Suprapubic skin (tissue), 4 donors: ENCODE results near the gene TAF4B. TPM values are rescaled to one million over a fixed set of nuclear protein-coding genes. Genes with fewer than 3 reads are reported as not detected.

Source experiments
- DNase-seq, 2 donors: peaks; one replicate each; pipeline ENCODE4 v3.0.0-alpha.2; 2019; ENCODE audit warnings: low spot score in 2 of 2
- H3K27ac ChIP-seq: fragments of 200-600 bp; sonication (generic); one replicate; pipeline ENCODE4 v1.5.1; 2019
- H3K27me3 ChIP-seq: fragments of 200-600 bp; sonication (generic); one replicate; pipeline ENCODE4 v1.5.1; 2019
- H3K36me3 ChIP-seq: fragments of 200-600 bp; sonication (generic); one replicate; pipeline ENCODE4 v1.5.1; 2019
- H3K4me1 ChIP-seq: fragments of 200-600 bp; sonication (generic); one replicate; pipeline ENCODE4 v1.5.1; 2019
- H3K4me3 ChIP-seq: fragments of 200-600 bp; sonication (generic); one replicate; pipeline ENCODE4 v1.5.1; 2019; ENCODE audit warnings: mild to moderate bottlenecking
- H3K9me3 ChIP-seq: fragments of 200-600 bp; sonication (generic); one replicate; pipeline ENCODE4 v1.5.1; 2019
- EP300 ChIP-seq: sonication (generic); formaldehyde crosslinking; IDR thresholded peaks from one replicate; pipeline ENCODE4 v1.6.1; 2017; ENCODE audit warnings: antibody characterized with exemption
- POLR2A ChIP-seq, 2 donors: fragments of 450-650 bp; IDR thresholded peaks; one replicate each; pipeline ENCODE4 v1.6.1; 2017; ENCODE audit warnings: antibody characterized with exemption in 2 of 2, mild to moderate bottlenecking in 2 of 2, moderate library complexity in 2 of 2
- POLR2AphosphoS5 ChIP-seq, 3 donors: sonication (generic); formaldehyde crosslinking; IDR thresholded peaks; one replicate each; pipeline ENCODE4 v1.6.1; 2017; ENCODE audit warnings: antibody characterized with exemption in 3 of 3
- WGBS: methylation state at CpG from one replicate; pipeline ENCODE4 v1.1.5; 2018; 5-methylcytosine and 5-hydroxymethylcytosine counted together
- total RNA-seq, 4 donors: library from RNA; depleted of rRNA; stranded (reverse); fragments of >200 nt; gene quantifications; one replicate each; pipeline ENCODE4 v1.1.0, GENCODE V29; 2016
- TF ChIP-seq, protein P1 (sequence below), 2 donors: fragments of 200-600 bp in 1 of 2; fragments of 450-650 bp in 1 of 2; sonication (generic) in 1 of 2; IDR thresholded peaks; one replicate each; pipeline ENCODE4 v1.5.1; 2016 to 2019; ENCODE audit warnings: antibody characterized with exemption in 2 of 2, mild to moderate bottlenecking in 1 of 2, moderate library complexity in 1 of 2

TAF4B gene
- total RNA-seq, 4 donors from 2014 or later, result 21.9 to 28.4 (median 23.4) TPM

DNA sequence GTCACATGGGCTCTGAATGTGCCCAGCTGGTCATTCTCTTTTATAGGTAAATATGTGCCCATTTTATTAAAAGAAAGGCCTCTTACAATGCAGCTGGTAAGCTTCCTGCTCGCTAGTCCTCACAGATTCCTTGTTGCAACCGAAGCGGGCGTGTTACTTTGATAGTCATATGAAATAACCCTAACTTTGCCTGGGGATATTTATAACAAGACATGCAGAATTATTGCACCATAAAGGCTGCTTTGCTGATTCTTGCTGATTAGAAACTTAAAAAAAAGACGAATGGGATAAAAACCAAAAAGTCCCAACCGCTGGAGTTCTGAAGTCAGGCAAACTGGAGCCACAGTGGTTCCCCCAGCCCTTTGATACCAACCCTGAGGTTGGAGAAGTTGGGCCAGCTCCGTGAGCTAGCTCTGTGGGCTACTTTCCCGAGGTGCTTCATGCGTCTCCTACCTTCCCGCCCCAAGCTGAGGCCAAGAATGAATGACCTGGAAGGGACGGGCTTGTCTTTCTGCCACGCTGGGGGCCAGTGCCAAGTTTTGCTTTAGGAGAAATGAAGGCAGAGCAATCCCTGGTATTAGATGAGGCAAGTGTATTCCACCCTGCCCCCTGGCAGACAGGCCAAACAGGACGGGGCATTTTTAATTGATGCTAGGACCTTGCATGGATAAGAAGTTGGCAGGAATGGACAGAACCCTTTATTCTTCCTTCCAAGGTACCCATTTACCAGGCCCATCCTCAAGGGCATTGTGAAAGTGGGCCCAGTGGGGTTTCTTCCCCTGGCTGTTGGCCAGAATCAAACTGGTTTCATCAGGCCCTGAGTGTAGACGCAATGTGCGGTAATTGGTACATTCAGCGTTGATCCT, 181.7 kb downstream of the TAF4B start:
- peaks cover 24% of the 10 kb centered on the region for H3K4me1 ChIP-seq
- no peaks in the 10 kb centered on the region for H3K36me3 ChIP-seq
- no peak for DNase-seq
- no peaks in the 10 kb centered on the region for H3K9me3 ChIP-seq
- H3K4me3 ChIP-seq, result no peak overlapping the region
- TF ChIP-seq POLR2AphosphoS5 (IDR thresholded peaks at IDR 0.05) (no peak), EP300 (no peak), POLR2A (IDR thresholded peaks at IDR 0.05) (no peak)
- TF ChIP-seq, protein P1, sequence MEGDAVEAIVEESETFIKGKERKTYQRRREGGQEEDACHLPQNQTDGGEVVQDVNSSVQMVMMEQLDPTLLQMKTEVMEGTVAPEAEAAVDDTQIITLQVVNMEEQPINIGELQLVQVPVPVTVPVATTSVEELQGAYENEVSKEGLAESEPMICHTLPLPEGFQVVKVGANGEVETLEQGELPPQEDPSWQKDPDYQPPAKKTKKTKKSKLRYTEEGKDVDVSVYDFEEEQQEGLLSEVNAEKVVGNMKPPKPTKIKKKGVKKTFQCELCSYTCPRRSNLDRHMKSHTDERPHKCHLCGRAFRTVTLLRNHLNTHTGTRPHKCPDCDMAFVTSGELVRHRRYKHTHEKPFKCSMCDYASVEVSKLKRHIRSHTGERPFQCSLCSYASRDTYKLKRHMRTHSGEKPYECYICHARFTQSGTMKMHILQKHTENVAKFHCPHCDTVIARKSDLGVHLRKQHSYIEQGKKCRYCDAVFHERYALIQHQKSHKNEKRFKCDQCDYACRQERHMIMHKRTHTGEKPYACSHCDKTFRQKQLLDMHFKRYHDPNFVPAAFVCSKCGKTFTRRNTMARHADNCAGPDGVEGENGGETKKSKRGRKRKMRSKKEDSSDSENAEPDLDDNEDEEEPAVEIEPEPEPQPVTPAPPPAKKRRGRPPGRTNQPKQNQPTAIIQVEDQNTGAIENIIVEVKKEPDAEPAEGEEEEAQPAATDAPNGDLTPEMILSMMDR (IDR thresholded peaks at IDR 0.05), result no peak
- no peaks in the 10 kb centered on the region for H3K27me3 ChIP-seq
- 74% methylated on average over 16 of the region's 16 CpGs for WGBS
- H3K27ac ChIP-seq, result peak overlapping the region; percentile 30

DNA sequence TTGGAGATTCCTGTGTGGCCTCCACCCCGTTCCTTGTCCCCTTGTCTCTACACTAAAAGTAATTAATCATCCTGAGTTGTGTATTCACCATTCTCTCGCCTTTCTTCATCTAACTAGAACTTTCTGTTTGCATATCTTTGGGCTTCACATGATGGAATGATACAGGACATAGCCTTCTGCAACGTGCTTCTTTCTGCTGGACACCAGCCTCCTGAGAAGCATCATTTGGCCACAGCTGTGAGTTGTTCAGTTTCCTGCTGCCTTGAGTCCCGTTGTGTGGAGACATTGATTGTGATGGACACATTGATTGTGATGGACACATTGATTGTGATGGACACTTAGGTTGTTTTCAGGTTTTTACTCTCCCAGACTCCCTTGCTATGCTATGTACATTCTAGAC, 182.8 kb downstream of the TAF4B start:
- Histone ChIP-seq H3K36me3 (no peaks in the 10 kb centered on the region), H3K4me1 (peaks cover 24% of the 10 kb centered on the region), H3K4me3 (no peak overlapping the region), H3K9me3 (no peaks in the 10 kb centered on the region), H3K27ac (no peak overlapping the region), H3K27me3 (no peaks in the 10 kb centered on the region)
- no peak for TF ChIP-seq POLR2AphosphoS5 (IDR thresholded peaks at IDR 0.05)
- TF ChIP-seq EP300, result no peak
- TF ChIP-seq, protein P1 (IDR thresholded peaks at IDR 0.05), result no peak
- no peak for TF ChIP-seq POLR2A (IDR thresholded peaks at IDR 0.05)
- WGBS, result 87% methylated on average over 4 of the region's 4 CpGs
- no peak for DNase-seq

DNA sequence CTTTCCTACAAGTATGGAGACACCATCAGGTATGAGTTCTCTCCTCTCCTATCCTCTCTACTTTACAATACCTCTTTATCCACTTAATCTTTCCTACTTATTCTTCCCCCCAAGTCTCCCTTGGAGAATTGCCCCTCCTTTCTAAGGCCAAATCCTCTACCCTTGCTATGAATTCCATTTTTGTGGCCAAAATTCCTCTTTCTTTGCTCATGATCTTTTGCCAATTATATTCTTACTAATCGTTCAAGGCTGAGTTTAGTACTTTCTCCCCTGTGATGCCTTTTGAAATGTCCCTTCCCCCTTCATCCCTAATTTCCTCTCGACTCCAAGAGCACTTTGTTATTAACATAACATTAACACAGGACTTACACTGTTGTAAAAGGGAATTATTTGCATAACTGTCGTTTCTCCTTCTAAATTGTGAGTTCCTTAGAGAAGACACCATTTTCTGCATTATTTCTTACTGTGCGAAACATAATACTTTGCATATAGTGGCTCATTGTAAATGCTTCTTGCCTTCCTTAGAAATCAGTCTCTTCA, 188.7 kb downstream of the TAF4B start:
- Histone ChIP-seq H3K4me1 (no peaks in the 10 kb centered on the region), H3K27me3 (no peaks in the 10 kb centered on the region), H3K27ac (no peak overlapping the region), H3K36me3 (no peaks in the 10 kb centered on the region), H3K4me3 (no peak overlapping the region), H3K9me3 (no peaks in the 10 kb centered on the region)
- no peak for TF ChIP-seq POLR2A (IDR thresholded peaks at IDR 0.05)
- TF ChIP-seq, protein P1 (IDR thresholded peaks at IDR 0.05), result no peak
- TF ChIP-seq POLR2AphosphoS5 (IDR thresholded peaks at IDR 0.05), result no peak
- no peak for DNase-seq
- WGBS, result 65% methylated on average over 4 of the region's 4 CpGs

DNA sequence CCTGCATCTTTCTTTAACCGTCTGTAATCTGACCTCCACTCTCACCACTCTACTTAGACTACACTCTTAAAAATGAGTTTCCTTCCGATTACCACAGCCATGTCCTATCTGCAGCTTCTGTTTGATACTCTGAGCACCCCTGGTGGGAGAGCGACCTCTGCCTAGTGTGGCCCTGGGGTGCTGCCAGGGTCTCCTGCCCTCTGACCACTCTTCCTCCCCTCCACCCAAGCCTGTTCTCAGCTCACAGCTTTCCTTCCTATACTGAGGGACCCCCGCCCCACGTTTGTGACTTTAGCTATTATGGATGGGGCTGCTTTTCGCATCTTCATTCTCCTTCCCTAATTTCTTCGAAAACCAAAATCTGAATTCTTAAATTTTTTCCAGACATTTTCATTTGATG, 189.4 kb downstream of the TAF4B start:
- H3K4me1 ChIP-seq, result no peaks in the 10 kb centered on the region
- no peak overlapping the region for H3K4me3 ChIP-seq
- no peaks in the 10 kb centered on the region for H3K9me3 ChIP-seq
- TF ChIP-seq POLR2A (IDR thresholded peaks at IDR 0.05), result no peak
- H3K27me3 ChIP-seq, result no peaks in the 10 kb centered on the region
- DNase-seq, result no peak
- H3K36me3 ChIP-seq, result no peaks in the 10 kb centered on the region
- WGBS, result 82% methylated on average over 7 of the region's 7 CpGs
- H3K27ac ChIP-seq, result no peak overlapping the region

DNA sequence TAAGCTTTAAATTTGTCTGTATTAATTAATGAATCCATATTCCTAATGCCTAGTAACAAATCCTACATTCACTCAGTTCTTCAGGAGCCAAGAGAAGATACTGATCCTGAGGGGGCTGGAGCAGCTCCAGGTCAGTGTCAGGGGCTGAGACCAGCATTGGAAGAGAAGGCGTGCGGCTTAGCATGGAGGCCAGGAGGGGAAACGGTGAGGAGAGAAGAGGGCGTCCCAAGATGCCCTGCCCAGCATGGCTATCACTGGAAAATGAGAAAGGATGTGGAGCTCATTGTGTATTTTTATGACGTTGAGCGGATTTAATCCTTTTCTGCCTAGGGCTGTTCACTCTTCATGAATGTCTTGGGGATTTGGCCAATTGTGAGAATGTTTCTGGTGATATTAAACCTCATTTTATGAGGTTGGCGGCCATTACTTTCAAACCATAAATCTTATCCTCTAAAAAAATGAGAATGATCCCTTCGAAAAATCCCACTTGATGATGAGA, 190.5 kb downstream of the TAF4B start:
- Histone ChIP-seq H3K9me3 (no peaks in the 10 kb centered on the region), H3K4me1 (no peaks in the 10 kb centered on the region), H3K4me3 (no peak overlapping the region), H3K36me3 (no peaks in the 10 kb centered on the region), H3K27me3 (no peaks in the 10 kb centered on the region), H3K27ac (no peak overlapping the region)
- DNase-seq, result no peak
- TF ChIP-seq, protein P1 (IDR thresholded peaks at IDR 0.05), result no peak
- no peak for TF ChIP-seq EP300
- TF ChIP-seq POLR2A (IDR thresholded peaks at IDR 0.05), result no peak
- TF ChIP-seq POLR2AphosphoS5 (IDR thresholded peaks at IDR 0.05), result no peak
- WGBS, result 76% methylated on average over 8 of the region's 8 CpGs
